Astrocyte (in vitro differentiated cells and primary cell): ENCODE results near the gene ADCY3.

ENCODE experiments used
- CTCF ChIP-seq: IDR thresholded peaks from 2 replicates; pipeline ENCODE4 v1.5.1; 2011; ENCODE audit warnings: low read depth, mild to moderate bottlenecking, inconsistent platforms, low read length, moderate library complexity; ENCODE audit not compliant: insufficient read depth
- EZH2 ChIP-seq: IDR thresholded peaks from 2 replicates; pipeline ENCODE4 v1.6.1; 2012; ENCODE audit warnings: mild to moderate bottlenecking, low read length, inconsistent platforms; ENCODE audit not compliant: insufficient read depth

- no peak for TF ChIP-seq CTCF
- TF ChIP-seq EZH2: no peak
Measured at GRCh38 chr2:24855022-24855622, 64.9 kb downstream of the ADCY3 start.
